Karpas-422 (cell line): ENCODE results near the gene RAI14. TPM values are rescaled to one million over a fixed set of nuclear protein-coding genes. Genes with fewer than 3 reads are reported as not detected.
A peak's percentile ranks its signal among the peaks of the same experiment; 100 is the strongest.
"Not testable (repeated sequence)": the region's sequence is repeated elsewhere in the genome, so short reads cannot be mapped to it uniquely, and the experiment has no call there.

Experiments used
- DNase-seq: peaks from one replicate; pipeline ENCODE4 v3.0.0-alpha.2; 2015
- H2AFZ ChIP-seq: fragments of 200-600 bp; sonication (generic); 2 replicates; pipeline ENCODE4 v1.6.1; 2014; ENCODE audit warnings: antibody characterized with exemption, low read length, mixed read lengths
- H3K27ac ChIP-seq: fragments of 200-600 bp; sonication (generic); 2 replicates; pipeline ENCODE4 v1.5.1; 2014; ENCODE audit warnings: mild to moderate bottlenecking, low read length, moderate library complexity
- H3K27me3 ChIP-seq: fragments of 200-600 bp; sonication (generic); 2 replicates; pipeline ENCODE4 v1.6.1; 2014; ENCODE audit warnings: low read length, mixed read lengths
- H3K36me3 ChIP-seq: fragments of 200-600 bp; sonication (generic); 2 replicates; pipeline ENCODE4 v1.6.1; 2014; ENCODE audit warnings: low read length, mixed read lengths; ENCODE audit not compliant: insufficient read depth
- H3K4me1 ChIP-seq: fragments of 200-600 bp; sonication (generic); 2 replicates; pipeline ENCODE4 v1.6.1; 2014; ENCODE audit warnings: mild to moderate bottlenecking, low read length, mixed read lengths
- H3K4me2 ChIP-seq: fragments of 200-600 bp; sonication (generic); 2 replicates; pipeline ENCODE4 v1.6.1; 2014; ENCODE audit warnings: low read length, low read depth, mild to moderate bottlenecking; ENCODE audit not compliant: poor library complexity, severe bottlenecking
- H3K4me3 ChIP-seq: fragments of 200-600 bp; sonication (generic); 2 replicates; pipeline ENCODE4 v1.5.1; 2014; ENCODE audit warnings: mild to moderate bottlenecking, antibody characterized with exemption, low read length, mixed read lengths
- H3K79me2 ChIP-seq: fragments of 200-600 bp; sonication (generic); 2 replicates; pipeline ENCODE4 v1.6.1; 2014; ENCODE audit warnings: mild to moderate bottlenecking, low read length, mixed read lengths
- H3K9ac ChIP-seq: fragments of 200-600 bp; sonication (generic); 2 replicates; pipeline ENCODE4 v1.6.0; 2014; ENCODE audit warnings: low read length
- H3K9me2 ChIP-seq: fragments of 200-600 bp; sonication (generic), shearing (Covaris generic); replicated peaks from 2 replicates; pipeline ENCODE4 v1.6.0; 2014; ENCODE audit warnings: mild to moderate bottlenecking, low read length, moderate library complexity; ENCODE audit not compliant: insufficient read depth
- H3K9me3 ChIP-seq: fragments of 300-700, 200-600 bp; sonication (generic); 2 replicates; pipeline ENCODE4 v1.6.1; 2014; ENCODE audit warnings: low read length, mixed read lengths
- H4K20me1 ChIP-seq: fragments of 200-600 bp; sonication (generic); 2 replicates; pipeline ENCODE4 v1.6.1; 2014; ENCODE audit warnings: mild to moderate bottlenecking, antibody characterized with exemption, low read length, low read depth; ENCODE audit not compliant: insufficient read depth
- total RNA-seq: library from RNA; depleted of rRNA; stranded (reverse); fragments of >200 nt; shearing (Covaris generic); gene quantifications from 2 replicates; pipeline ENCODE4 v1.2.3, GENCODE V29; 2014; ENCODE audit warnings: low replicate concordance

RAI14 gene
- total RNA-seq, 1 experiment from 2014 or later = not detected

DNA sequence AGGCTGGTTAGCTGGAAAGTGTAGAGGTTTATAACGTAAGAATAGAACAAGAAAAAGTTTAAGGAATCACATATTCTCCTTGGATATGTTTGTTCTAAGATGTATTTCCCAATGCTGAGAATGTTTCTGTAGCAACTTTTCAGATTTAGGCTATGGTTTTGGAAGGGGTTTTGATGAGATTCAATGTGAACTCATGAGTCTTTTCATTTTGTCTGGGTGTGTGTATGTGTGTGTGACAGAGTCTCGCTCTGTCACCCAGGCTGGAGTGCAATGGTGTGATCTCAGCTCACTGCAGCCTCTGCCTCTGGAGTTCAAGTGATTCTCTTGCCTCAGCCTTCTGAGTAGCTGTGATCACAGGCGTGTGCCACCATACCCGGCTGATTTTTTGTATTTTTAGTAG lies 38.6 kb downstream of the RAI14 start:
- Histone ChIP-seq H3K79me2 (no peaks in the 10 kb centered on the region), H3K4me2 (no peak overlapping the region), H2AFZ (0 out of 2 replicates have a peak overlapping the region, but pooled peaks have one; percentile 9), H4K20me1 (no peaks in the 10 kb centered on the region), H3K27ac (no peak overlapping the region), H3K27me3 (no peaks in the 10 kb centered on the region), H3K4me1 (no peaks in the 10 kb centered on the region), H3K4me3 (no peak overlapping the region), H3K9ac (no peak overlapping the region), H3K9me2 (no peaks in the 10 kb centered on the region), H3K9me3 (no peaks in the 10 kb centered on the region), H3K36me3 (no peaks in the 10 kb centered on the region)
- DNase-seq = no peak

DNA sequence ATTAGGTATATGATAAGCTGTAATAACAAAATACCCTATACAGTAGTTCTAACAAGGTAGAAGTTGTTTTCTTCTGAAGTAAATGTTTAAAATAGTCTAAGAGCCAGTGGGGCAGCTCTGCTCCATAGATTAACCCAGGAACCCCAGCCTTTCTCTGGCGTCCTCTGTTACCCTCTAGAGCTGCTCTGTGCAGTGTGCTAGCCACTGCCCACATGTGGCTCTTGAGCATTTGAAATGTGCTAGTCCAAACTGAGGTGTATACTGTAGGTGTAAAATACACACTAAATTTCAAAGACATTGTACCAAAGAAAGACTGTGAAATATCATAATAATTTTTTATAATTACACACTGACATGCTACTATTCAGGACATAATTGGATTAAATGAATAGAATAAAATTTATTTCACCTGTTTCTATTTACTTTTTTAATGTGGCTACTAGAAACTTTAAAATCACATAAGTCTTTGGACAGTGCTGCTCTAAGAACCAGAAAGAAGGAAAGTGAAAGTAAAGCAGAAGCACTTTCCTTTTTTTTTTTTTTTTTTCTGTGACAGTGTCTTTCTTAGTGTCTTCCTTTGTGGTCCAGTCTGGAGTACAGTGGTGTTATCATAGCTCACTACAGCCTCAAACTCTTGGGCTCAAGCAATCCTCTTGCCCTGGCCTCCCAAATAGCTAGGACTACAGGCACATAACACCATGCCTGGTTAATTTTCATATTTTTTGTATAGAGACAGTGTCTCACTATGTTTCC lies 39.3 kb downstream of the RAI14 start:
- H3K27me3 ChIP-seq = no peaks in the 10 kb centered on the region
- no peak overlapping the region for H3K4me3 ChIP-seq
- no peaks in the 10 kb centered on the region for H3K9me2 ChIP-seq
- H3K36me3 ChIP-seq = no peaks in the 10 kb centered on the region
- H3K9ac ChIP-seq = no peak overlapping the region
- no peak overlapping the region for H3K27ac ChIP-seq
- DNase-seq = no peak
- no peaks in the 10 kb centered on the region for H4K20me1 ChIP-seq
- H3K4me2 ChIP-seq = no peak overlapping the region
- H3K79me2 ChIP-seq = no peaks in the 10 kb centered on the region
- no peaks in the 10 kb centered on the region for H3K4me1 ChIP-seq
- H2AFZ ChIP-seq = no peak overlapping the region
- H3K9me3 ChIP-seq = no peaks in the 10 kb centered on the region

DNA sequence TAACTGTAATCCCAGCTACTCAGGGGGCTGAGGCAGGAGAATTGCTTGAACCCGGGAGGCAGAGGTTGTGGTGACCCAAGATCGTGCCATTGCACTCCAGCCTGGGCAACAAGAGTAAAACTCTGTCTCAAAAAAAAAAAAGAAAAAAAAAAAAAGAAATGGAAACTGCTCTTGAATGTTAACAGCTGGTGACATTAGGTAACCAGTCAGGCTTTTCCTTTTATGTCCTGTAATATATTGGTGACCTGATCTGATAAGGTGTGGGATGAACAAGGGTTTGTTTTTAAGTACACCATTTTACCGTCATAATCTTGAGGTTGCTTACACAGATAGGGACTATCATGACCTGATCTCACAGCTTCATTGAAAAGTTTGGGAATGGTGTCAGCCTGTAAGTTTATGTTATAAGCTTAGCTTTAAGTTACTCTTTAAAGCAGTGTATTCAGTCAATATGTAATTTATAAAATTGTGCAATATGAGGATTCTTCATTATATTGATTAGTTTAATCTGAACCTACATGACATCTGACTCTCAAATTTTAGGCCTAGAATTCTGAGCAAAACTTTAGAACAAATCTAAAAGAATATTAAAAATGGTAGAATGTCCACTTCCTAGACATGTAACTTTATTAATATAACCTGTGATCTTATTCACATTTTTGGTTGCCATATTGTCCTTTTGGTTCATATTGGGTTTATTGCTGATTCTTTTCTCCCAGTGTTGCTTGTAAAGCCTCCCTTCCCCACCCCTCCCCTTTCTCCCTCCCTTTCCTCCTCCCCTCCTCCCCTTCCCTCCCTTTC lies 41.4 kb downstream of the RAI14 start:
- Histone ChIP-seq H3K27me3 (no peaks in the 10 kb centered on the region), H3K9me3 (no peaks in the 10 kb centered on the region), H3K4me2 (no peak overlapping the region), H3K9me2 (no peaks in the 10 kb centered on the region), H3K9ac (no peak overlapping the region), H3K27ac (no peak overlapping the region), H3K4me3 (no peak overlapping the region), H3K36me3 (no peaks in the 10 kb centered on the region), H3K79me2 (no peaks in the 10 kb centered on the region), H2AFZ (no peak overlapping the region), H3K4me1 (no peaks in the 10 kb centered on the region), H4K20me1 (no peaks in the 10 kb centered on the region)
- DNase-seq = no peak

DNA sequence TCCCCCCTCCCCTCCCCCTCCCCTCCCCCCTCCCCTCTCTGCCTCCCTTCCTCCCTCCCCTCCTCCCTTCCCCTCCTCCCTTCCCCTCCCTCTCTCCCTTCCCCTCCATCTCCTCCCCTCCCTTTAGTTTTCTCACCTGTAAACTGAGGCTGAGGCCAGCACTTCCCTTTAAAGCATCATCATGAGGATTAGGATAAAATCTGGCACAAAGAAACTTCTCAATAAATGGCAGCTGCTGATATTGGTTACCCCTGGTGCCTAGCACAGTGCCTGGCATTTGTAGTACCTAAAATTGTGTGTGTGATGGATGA lies 41.9 kb downstream of the RAI14 start:
- no peak for DNase-seq
- no peaks in the 10 kb centered on the region for H3K79me2 ChIP-seq
- H3K27ac ChIP-seq = no peak overlapping the region
- no peaks in the 10 kb centered on the region for H4K20me1 ChIP-seq
- H3K36me3 ChIP-seq = no peaks in the 10 kb centered on the region
- H3K9ac ChIP-seq = no peak overlapping the region
- H3K4me2 ChIP-seq = no peak overlapping the region
- H3K9me2 ChIP-seq = no peaks in the 10 kb centered on the region
- no peaks in the 10 kb centered on the region for H3K27me3 ChIP-seq
- H3K9me3 ChIP-seq = no peaks in the 10 kb centered on the region
- H3K4me3 ChIP-seq = no peak overlapping the region
- no peak overlapping the region for H2AFZ ChIP-seq
- H3K4me1 ChIP-seq = no peaks in the 10 kb centered on the region

DNA sequence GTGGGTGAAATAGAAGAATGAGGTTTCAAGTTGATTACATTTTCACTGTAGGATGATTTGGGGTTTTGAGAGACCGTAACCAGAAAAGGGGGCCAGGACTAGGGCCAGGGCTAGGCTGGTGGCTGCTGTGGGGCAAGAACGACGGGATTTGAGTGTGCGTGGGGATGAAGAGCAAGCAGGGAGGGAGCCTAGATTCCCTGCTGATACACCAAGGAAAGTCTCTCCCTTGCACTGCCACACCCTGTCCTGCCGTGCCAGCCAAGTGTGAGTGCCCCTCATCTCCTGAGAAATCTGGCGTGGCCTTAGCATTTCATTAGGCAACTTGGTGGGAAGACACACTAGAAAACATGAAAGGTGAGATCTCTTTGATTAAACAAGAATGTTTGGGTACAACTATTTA lies 42.6 kb downstream of the RAI14 start:
- H2AFZ ChIP-seq = no peak overlapping the region
- no peaks in the 10 kb centered on the region for H3K79me2 ChIP-seq
- no peak overlapping the region for H3K27ac ChIP-seq
- H3K36me3 ChIP-seq = no peaks in the 10 kb centered on the region
- H3K9ac ChIP-seq = no peak overlapping the region
- H3K27me3 ChIP-seq = no peaks in the 10 kb centered on the region
- no peak for DNase-seq
- no peaks in the 10 kb centered on the region for H3K9me2 ChIP-seq
- no peaks in the 10 kb centered on the region for H4K20me1 ChIP-seq
- H3K4me3 ChIP-seq = no peak overlapping the region
- no peak overlapping the region for H3K4me2 ChIP-seq
- no peaks in the 10 kb centered on the region for H3K9me3 ChIP-seq
- no peaks in the 10 kb centered on the region for H3K4me1 ChIP-seq

DNA sequence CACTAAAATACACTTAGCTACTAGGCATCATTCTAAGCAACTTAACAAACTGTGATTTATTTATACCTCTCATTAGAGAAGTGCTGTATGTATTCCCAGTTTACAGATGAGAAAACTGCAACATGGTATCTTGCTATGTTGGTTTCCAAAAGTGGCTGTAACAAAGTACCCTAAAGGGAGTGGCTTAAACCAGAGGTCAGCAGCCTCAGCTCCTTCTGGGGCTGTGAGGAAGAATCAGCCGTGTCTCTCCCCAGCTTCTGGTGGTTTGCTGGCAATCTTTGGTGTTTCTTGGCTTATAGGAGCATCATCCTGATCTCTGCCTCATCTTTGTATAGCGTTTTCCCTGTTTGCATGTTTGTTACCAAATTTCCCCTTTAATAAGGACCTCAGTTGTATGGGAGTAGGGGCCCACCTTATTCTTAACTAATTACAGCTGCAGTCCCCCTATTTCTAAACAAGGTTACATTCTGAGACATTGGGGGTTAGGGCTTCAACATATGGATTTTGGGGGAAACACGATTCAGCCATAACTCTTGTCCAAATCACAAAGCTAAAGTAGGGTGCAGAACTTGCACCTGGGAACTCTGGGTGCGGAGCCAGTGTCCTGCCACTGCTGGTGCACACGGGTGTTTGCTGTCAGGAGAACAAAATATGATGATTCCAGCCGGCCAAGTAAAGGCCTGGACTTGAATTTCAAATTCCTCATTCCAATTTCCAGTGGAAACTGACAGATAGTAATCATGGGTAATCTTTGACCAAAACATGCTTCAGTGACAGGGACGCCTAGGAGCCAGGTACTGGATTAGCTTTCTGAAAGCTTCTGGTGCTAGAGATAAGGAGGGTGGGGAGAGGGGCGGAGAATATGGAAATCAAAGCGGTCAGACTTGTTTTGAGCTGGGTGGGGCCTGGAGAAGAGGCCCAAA lies 43.3 kb downstream of the RAI14 start:
- Histone ChIP-seq H2AFZ (no peak overlapping the region), H3K9me2 (no peaks in the 10 kb centered on the region), H3K9ac (no peak overlapping the region), H3K4me2 (no peak overlapping the region), H3K4me3 (no peak overlapping the region), H3K36me3 (no peaks in the 10 kb centered on the region), H3K79me2 (no peaks in the 10 kb centered on the region), H3K4me1 (peaks cover 5% of the 10 kb centered on the region), H4K20me1 (no peaks in the 10 kb centered on the region), H3K9me3 (no peaks in the 10 kb centered on the region), H3K27ac (no peak overlapping the region), H3K27me3 (no peaks in the 10 kb centered on the region)
- DNase-seq = no peak

DNA sequence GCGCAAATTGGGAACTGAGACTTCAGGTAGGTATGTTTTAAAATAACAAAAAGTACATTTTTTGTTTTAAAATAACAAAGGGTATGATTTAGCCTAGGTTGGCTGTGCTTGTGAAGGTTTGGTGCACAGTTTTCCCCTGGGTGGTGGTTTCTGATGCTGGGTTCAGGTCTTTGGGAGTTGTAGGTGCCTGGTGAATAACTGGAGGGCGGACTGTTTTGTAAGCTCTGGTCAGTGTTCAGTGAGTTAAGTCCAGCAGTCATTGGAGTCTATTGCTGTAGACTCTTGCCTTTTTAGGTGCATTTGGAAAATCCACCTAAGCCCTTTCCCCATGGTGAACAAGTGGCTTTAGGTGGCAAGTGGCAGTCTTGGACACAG lies 43.9 kb downstream of the RAI14 start:
- Histone ChIP-seq H3K36me3 (no peaks in the 10 kb centered on the region), H3K79me2 (no peaks in the 10 kb centered on the region), H3K4me1 (peaks cover 8% of the 10 kb centered on the region), H3K9me2 (no peaks in the 10 kb centered on the region), H2AFZ (no peak overlapping the region), H3K9ac (no peak overlapping the region), H3K4me2 (no peak overlapping the region), H3K27ac (no peak overlapping the region), H3K9me3 (no peaks in the 10 kb centered on the region), H3K4me3 (no peak overlapping the region), H4K20me1 (no peaks in the 10 kb centered on the region), H3K27me3 (no peaks in the 10 kb centered on the region)
- DNase-seq = no peak

DNA sequence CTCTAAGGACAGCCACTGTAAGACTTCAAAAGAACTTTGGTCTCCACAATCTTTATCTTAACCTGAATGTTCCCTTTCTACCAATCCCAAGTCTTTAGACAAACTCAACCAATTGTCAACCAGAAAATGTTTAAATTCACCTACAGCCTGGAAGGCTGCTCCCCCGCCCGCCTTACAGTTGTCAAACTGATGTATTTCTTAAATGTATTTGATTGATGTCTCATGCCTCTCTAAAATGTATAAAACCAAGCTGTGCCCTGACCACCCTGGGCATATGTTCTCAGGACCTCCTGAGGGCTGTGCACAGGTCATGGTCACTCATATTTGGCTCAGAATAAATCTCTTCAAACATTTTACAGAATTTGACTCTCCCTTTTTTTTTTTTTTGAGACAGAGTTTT lies 45.3 kb downstream of the RAI14 start:
- not testable (repeated sequence) for H3K4me2 ChIP-seq, H3K9me2 ChIP-seq, H3K79me2 ChIP-seq, DNase-seq, H2AFZ ChIP-seq, H3K9ac ChIP-seq, H4K20me1 ChIP-seq, H3K4me3 ChIP-seq, H3K9me3 ChIP-seq, H3K36me3 ChIP-seq, H3K4me1 ChIP-seq, H3K27me3 ChIP-seq, H3K27ac ChIP-seq
